HCT116 (cell line): ENCODE data around the gene NDC80. TPM values are rescaled to one million over a fixed set of nuclear protein-coding genes. Genes with fewer than 3 reads are reported as not detected.

Source experiments
- ATAC-seq: fragments of 200-7000 bp; cut with Tn5 transposase; 2 replicates; pipeline ENCODE4 v1.9.1; 2020; ENCODE audit warnings: mild to moderate bottlenecking, moderate library complexity
- BruUV-seq: library from RNA; stranded (reverse); fragments of 400-500 nt; replicated peaks from 2 replicates; lab custom pipeline; 2021; lab: Mats Ljungman, UMichigan
- CTCF ChIA-PET: fragments of 300-600 bp; sonication (Branson Sonifier 250); formaldehyde crosslinking; loops from one replicate; lab custom pipeline; 2021; ENCODE audit warnings: antibody characterized with exemption; lab: Charles Lee
- POLR2A ChIA-PET: fragments of 300-600, 350-600 bp; sonication (Branson Sonifier 250); formaldehyde crosslinking; loops from one replicate; lab custom pipeline; 2021; ENCODE audit warnings: antibody characterized with exemption; lab: Charles Lee
- RAD21 ChIA-PET, 2 experiments: fragments of 300-600 bp; sonication (Branson Sonifier 250); formaldehyde crosslinking; loops; one replicate each; lab custom pipeline; 2023; ENCODE audit warnings: low total read pairs in 2 of 2; ENCODE audit not compliant: uncharacterized antibody in 2 of 2, unreplicated experiment in 2 of 2, low non-redundant PET in 1 of 2; lab: Charles Lee
- DNase-seq: peaks from one replicate; pipeline ENCODE4 v3.0.0-alpha.2; 2010; ENCODE audit warnings: low read depth, low spot score
- H2AFZ ChIP-seq: fragments of 200-600 bp; shearing (Covaris generic), sonication (generic); 2 replicates; pipeline ENCODE4 v1.6.1; 2017; ENCODE audit warnings: low read depth, mixed run types, mixed read lengths, antibody characterized with exemption, low read length; ENCODE audit not compliant: poor library complexity, severe bottlenecking
- H3K27ac ChIP-seq: 2 replicates; pipeline ENCODE4 v1.5.1; 2012; ENCODE audit warnings: low read depth, low read length
- H3K27me3 ChIP-seq: fragments of 200-600 bp; sonication (generic); 2 replicates; pipeline ENCODE4 v1.6.1; 2016; ENCODE audit warnings: mixed run types, low read length, mixed read lengths; ENCODE audit not compliant: insufficient read depth
- H3K36me3 ChIP-seq, 2 experiments: fragments of 200-500 bp in 1 of 2; fragments of 200-600 bp in 1 of 2; sonication (Bioruptor generic) in 1 of 2; sonication (generic) in 1 of 2; 2 replicates each; pipeline versions ENCODE4 v1.5.1 to v1.6.1; 2014 to 2016; ENCODE audit warnings: low read length in 2 of 2, inconsistent platforms in 1 of 2, mixed read lengths in 1 of 2, mixed run types in 1 of 2; ENCODE audit not compliant: insufficient read depth in 2 of 2, control insufficient read depth in 1 of 2
- H3K4me1 ChIP-seq, 2 experiments: fragments of 200-600 bp in 1 of 2; sonication (generic) in 1 of 2; 2 replicates each; pipeline versions ENCODE4 v1.5.1 to v1.6.1; 2012 to 2017; ENCODE audit warnings: low read length in 2 of 2, inconsistent platforms in 1 of 2, mild to moderate bottlenecking in 1 of 2, mixed read lengths in 1 of 2, mixed run types in 1 of 2, moderate library complexity in 1 of 2; ENCODE audit not compliant: insufficient read depth in 2 of 2, control insufficient read depth in 1 of 2
- H3K4me2 ChIP-seq: fragments of 200-600 bp; sonication (generic); 2 replicates; pipeline ENCODE4 v1.6.1; 2017; ENCODE audit warnings: mixed run types, low read length, mixed read lengths
- H3K4me3 ChIP-seq, 2 experiments: fragments of 200-600 bp in 1 of 2; sonication (generic) in 1 of 2; replicated peaks in 1 of 2; 2 replicates each; pipeline ENCODE4 v1.5.1; 2011 to 2016; ENCODE audit warnings: low read length in 2 of 2, control low read depth in 1 of 2, low read depth in 1 of 2, mild to moderate bottlenecking in 1 of 2, mixed read lengths in 1 of 2, mixed run types in 1 of 2
- H3K79me2 ChIP-seq: fragments of 200-600 bp; sonication (generic); 2 replicates; pipeline ENCODE4 v1.6.1; 2017; ENCODE audit warnings: mild to moderate bottlenecking, mixed run types, low read length, moderate library complexity, mixed read lengths; ENCODE audit not compliant: insufficient read depth
- H3K9ac ChIP-seq: fragments of 200-600 bp; sonication (generic); 2 replicates; pipeline ENCODE4 v1.6.1; 2016; ENCODE audit warnings: low read length, mixed read lengths
- H3K9me2 ChIP-seq: fragments of 200-600 bp; sonication (generic), shearing (Covaris generic); 2 replicates; pipeline ENCODE4 v1.6.1; 2017; ENCODE audit warnings: mixed run types, mild to moderate bottlenecking, moderate library complexity; ENCODE audit not compliant: insufficient read depth
- H3K9me3 ChIP-seq, 2 experiments: fragments of 200-500 bp in 1 of 2; fragments of 200-600 bp in 1 of 2; sonication (Bioruptor generic) in 1 of 2; sonication (generic) in 1 of 2; 2 replicates each; pipeline ENCODE4 v1.6.1; 2014 to 2017; ENCODE audit warnings: low read length in 2 of 2, mixed read lengths in 2 of 2, inconsistent platforms in 1 of 2, low read depth in 1 of 2, mild to moderate bottlenecking in 1 of 2, mixed run types in 1 of 2, moderate library complexity in 1 of 2; ENCODE audit not compliant: control insufficient read depth in 1 of 2, insufficient read depth in 1 of 2
- H4K20me1 ChIP-seq: fragments of 200-600 bp; sonication (generic), shearing (Covaris generic); 2 replicates; pipeline ENCODE4 v1.6.1; 2017; ENCODE audit warnings: mixed run types, mild to moderate bottlenecking, moderate library complexity; ENCODE audit not compliant: insufficient read depth
- ELF1 ChIP-seq: IDR thresholded peaks from 2 replicates; pipeline ENCODE4 v1.6.1; 2012; ENCODE audit warnings: low read depth, borderline replicate concordance
- EZH2 ChIP-seq: fragments of 200-600 bp; sonication (generic); IDR thresholded peaks from 2 replicates; pipeline ENCODE4 v1.6.1; 2017; ENCODE audit warnings: antibody characterized with exemption, mixed run types
- EZH2phosphoT487 ChIP-seq: fragments of 200-600 bp; IDR thresholded peaks from 2 replicates; pipeline ENCODE4 v1.6.1; 2018; ENCODE audit warnings: antibody characterized with exemption, borderline replicate concordance
- JUND ChIP-seq: IDR thresholded peaks from 2 replicates; pipeline ENCODE4 v1.6.1; 2012
- SP1 ChIP-seq: IDR thresholded peaks from 2 replicates; pipeline ENCODE4 v1.6.1; 2012; ENCODE audit warnings: low read depth
- SRF ChIP-seq: IDR thresholded peaks from 2 replicates; pipeline ENCODE4 v1.6.1; 2012; ENCODE audit warnings: low read depth
- TCF7L2 ChIP-seq: IDR thresholded peaks from 2 replicates; pipeline ENCODE4 v1.7.0; 2011; ENCODE audit warnings: borderline replicate concordance, inconsistent platforms; ENCODE audit not compliant: insufficient read depth, insufficient read length; ENCODE audit errors: extremely low read depth
- YY1 ChIP-seq: IDR thresholded peaks from 2 replicates; pipeline ENCODE4 v1.6.1; 2011; ENCODE audit warnings: low read length, low read depth, moderate library complexity, mild to moderate bottlenecking; ENCODE audit not compliant: insufficient replicate concordance; ENCODE audit errors: extremely low read depth
- ZFX ChIP-seq: fragments of 450-650 bp; IDR thresholded peaks from 2 replicates; pipeline ENCODE4 v1.6.1; 2017
- ZNF274 ChIP-seq: fragments of 200-500 bp; sonication (Bioruptor generic); IDR thresholded peaks from 2 replicates; pipeline ENCODE4 v1.6.1; 2014; ENCODE audit warnings: mild to moderate bottlenecking, low read depth, low read length, inconsistent platforms
- intact Hi-C: fragments of 100-400 bp; cut with micrococcal nuclease; formaldehyde crosslinking; loops from 2 replicates; pipeline ENCODE4 v1.10.0; 2022
- total RNA-seq: library from RNA; stranded (reverse); gene quantifications from one replicate; pipeline ENCODE4 v1.2.1, GENCODE V29; 2021; ENCODE audit not compliant: unreplicated experiment
- TF ChIP-seq, protein P1 (sequence below), 3 experiments: fragments of 200-600 bp in 1 of 3; sonication (generic) in 1 of 3; IDR thresholded peaks in 2 of 3; conservative IDR thresholded peaks in 1 of 3; 2 replicates each; pipeline ENCODE4 v1.5.1; 2012 to 2017; ENCODE audit warnings: low read depth in 2 of 3, low read length in 2 of 3, antibody characterized with exemption in 1 of 3, borderline replicate concordance in 1 of 3, control low read depth in 1 of 3, mild to moderate bottlenecking in 1 of 3, mixed read lengths in 1 of 3, mixed run types in 1 of 3, moderate library complexity in 1 of 3; ENCODE audit not compliant: insufficient read depth in 1 of 3
- TF ChIP-seq, protein P2 (sequence below): IDR thresholded peaks from 2 replicates; pipeline ENCODE4 v1.6.1; 2012
- TF ChIP-seq, protein P3 (sequence below): IDR thresholded peaks from 2 replicates; pipeline ENCODE4 v1.6.1; 2012; ENCODE audit warnings: low read depth
- TF ChIP-seq, protein P4 (sequence below): IDR thresholded peaks from 2 replicates; pipeline ENCODE4 v1.6.1; 2011; ENCODE audit warnings: mild to moderate bottlenecking, low read length, moderate library complexity; ENCODE audit not compliant: insufficient replicate concordance; ENCODE audit errors: extremely low read depth
- TF ChIP-seq, protein P5 (sequence below): IDR thresholded peaks from 2 replicates; pipeline ENCODE4 v1.6.1; 2012

The NDC80 gene
- total RNA-seq, 1 experiment from 2014 or later: 46.0 TPM

DNA sequence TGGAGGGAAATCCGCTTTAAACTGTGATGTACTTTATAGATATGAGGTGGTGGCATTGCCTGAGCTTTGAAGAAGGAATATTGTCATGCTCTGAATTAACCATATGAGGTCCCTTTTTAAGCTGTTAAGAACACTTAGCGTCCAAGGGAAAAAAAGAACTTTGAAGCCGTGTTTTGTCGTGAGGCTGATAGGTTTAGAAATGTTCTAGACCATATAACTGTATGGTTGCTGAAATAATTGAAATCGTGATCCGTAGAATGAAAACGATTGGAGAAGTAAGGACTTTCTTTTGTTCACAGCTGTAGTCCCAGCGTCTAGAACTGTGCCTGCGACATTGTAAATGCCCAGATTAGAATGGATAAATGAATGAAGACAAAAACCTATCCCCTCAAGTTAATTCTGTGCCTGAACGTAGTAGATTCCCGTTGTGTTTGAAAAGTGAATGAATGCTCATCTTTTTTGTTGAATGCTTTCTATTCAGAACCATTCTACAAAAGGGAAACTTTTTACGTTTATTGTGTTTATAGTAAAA is 85.7 kb downstream of the NDC80 start:
- Histone ChIP-seq H3K79me2 (peaks cover 62% of the 10 kb centered on the region), H3K4me1 (peaks cover 30 to 42% of the 10 kb centered on the region in 2 experiments), H2AFZ (no peak overlapping the region), H3K9ac (peak overlapping the region; percentile 90), H3K4me3 (peak overlapping the region; percentile 89 to 93), H3K27ac (peak overlapping the region; percentile 93), H3K9me3 (no peaks in the 10 kb centered on the region), H3K27me3 (no peaks in the 10 kb centered on the region), H3K36me3 (no peaks in the 10 kb centered on the region), H3K4me2 (peak overlapping the region; percentile 83), H3K9me2 (no peaks in the 10 kb centered on the region), H4K20me1 (peaks cover 17% of the 10 kb centered on the region; the same call in 1 of the 2 replicates)
- no TSS peak for BruUV-seq
- RAD21 ChIA-PET: no interaction called here
- CTCF ChIA-PET: no interaction called here
- intact Hi-C loops: loop anchor here (5.0 kb wide), 1 partner anchor 85 kb away; the partner anchor contains the start of genes METTL4 and NDC80
- ATAC-seq: no peak
- TF ChIP-seq, protein P1, sequence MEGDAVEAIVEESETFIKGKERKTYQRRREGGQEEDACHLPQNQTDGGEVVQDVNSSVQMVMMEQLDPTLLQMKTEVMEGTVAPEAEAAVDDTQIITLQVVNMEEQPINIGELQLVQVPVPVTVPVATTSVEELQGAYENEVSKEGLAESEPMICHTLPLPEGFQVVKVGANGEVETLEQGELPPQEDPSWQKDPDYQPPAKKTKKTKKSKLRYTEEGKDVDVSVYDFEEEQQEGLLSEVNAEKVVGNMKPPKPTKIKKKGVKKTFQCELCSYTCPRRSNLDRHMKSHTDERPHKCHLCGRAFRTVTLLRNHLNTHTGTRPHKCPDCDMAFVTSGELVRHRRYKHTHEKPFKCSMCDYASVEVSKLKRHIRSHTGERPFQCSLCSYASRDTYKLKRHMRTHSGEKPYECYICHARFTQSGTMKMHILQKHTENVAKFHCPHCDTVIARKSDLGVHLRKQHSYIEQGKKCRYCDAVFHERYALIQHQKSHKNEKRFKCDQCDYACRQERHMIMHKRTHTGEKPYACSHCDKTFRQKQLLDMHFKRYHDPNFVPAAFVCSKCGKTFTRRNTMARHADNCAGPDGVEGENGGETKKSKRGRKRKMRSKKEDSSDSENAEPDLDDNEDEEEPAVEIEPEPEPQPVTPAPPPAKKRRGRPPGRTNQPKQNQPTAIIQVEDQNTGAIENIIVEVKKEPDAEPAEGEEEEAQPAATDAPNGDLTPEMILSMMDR (IDR thresholded peaks at IDR 0.05 in 2 of 3, conservative IDR thresholded peaks at IDR 0.05 in 1 of 3; ENCODE audit: borderline replicate concordance in 1 of 3, insufficient read depth in 1 of 3, low read depth in 2 of 3, low read length in 2 of 3): no peak
- TF ChIP-seq, protein P2, sequence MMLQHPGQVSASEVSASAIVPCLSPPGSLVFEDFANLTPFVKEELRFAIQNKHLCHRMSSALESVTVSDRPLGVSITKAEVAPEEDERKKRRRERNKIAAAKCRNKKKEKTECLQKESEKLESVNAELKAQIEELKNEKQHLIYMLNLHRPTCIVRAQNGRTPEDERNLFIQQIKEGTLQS: no peak
- no peak for TF ChIP-seq EZH2phosphoT487
- no peak for TF ChIP-seq YY1
- TF ChIP-seq TCF7L2: no peak
- no peak for TF ChIP-seq ZFX
- no peak for TF ChIP-seq SRF
- TF ChIP-seq ELF1: no peak
- TF ChIP-seq EZH2: no peak
- TF ChIP-seq, protein P3, sequence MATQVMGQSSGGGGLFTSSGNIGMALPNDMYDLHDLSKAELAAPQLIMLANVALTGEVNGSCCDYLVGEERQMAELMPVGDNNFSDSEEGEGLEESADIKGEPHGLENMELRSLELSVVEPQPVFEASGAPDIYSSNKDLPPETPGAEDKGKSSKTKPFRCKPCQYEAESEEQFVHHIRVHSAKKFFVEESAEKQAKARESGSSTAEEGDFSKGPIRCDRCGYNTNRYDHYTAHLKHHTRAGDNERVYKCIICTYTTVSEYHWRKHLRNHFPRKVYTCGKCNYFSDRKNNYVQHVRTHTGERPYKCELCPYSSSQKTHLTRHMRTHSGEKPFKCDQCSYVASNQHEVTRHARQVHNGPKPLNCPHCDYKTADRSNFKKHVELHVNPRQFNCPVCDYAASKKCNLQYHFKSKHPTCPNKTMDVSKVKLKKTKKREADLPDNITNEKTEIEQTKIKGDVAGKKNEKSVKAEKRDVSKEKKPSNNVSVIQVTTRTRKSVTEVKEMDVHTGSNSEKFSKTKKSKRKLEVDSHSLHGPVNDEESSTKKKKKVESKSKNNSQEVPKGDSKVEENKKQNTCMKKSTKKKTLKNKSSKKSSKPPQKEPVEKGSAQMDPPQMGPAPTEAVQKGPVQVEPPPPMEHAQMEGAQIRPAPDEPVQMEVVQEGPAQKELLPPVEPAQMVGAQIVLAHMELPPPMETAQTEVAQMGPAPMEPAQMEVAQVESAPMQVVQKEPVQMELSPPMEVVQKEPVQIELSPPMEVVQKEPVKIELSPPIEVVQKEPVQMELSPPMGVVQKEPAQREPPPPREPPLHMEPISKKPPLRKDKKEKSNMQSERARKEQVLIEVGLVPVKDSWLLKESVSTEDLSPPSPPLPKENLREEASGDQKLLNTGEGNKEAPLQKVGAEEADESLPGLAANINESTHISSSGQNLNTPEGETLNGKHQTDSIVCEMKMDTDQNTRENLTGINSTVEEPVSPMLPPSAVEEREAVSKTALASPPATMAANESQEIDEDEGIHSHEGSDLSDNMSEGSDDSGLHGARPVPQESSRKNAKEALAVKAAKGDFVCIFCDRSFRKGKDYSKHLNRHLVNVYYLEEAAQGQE: no peak
- TF ChIP-seq JUND: no peak
- TF ChIP-seq, protein P4, sequence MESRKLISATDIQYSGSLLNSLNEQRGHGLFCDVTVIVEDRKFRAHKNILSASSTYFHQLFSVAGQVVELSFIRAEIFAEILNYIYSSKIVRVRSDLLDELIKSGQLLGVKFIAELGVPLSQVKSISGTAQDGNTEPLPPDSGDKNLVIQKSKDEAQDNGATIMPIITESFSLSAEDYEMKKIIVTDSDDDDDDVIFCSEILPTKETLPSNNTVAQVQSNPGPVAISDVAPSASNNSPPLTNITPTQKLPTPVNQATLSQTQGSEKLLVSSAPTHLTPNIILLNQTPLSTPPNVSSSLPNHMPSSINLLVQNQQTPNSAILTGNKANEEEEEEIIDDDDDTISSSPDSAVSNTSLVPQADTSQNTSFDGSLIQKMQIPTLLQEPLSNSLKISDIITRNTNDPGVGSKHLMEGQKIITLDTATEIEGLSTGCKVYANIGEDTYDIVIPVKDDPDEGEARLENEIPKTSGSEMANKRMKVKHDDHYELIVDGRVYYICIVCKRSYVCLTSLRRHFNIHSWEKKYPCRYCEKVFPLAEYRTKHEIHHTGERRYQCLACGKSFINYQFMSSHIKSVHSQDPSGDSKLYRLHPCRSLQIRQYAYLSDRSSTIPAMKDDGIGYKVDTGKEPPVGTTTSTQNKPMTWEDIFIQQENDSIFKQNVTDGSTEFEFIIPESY: no peak
- no peak for TF ChIP-seq ZNF274
- TF ChIP-seq, protein P5, sequence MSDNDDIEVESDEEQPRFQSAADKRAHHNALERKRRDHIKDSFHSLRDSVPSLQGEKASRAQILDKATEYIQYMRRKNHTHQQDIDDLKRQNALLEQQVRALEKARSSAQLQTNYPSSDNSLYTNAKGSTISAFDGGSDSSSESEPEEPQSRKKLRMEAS: no peak
- TF ChIP-seq SP1: no peak
- TF ChIP-seq, all 23 proteins: peak for 0
- DNase-seq: no peak
- POLR2A ChIA-PET: no interaction called here
